SK-N-MC (cell line): Measurements from ENCODE around the gene CD96.
"Not testable (repeated sequence)": the region's sequence is repeated elsewhere in the genome, so short reads cannot be mapped to it uniquely, and the experiment has no call there.

Experiments
- DNase-seq: peaks from one replicate; pipeline ENCODE4 v3.0.0-alpha.2; 2011; ENCODE audit warnings: low read depth, low spot score
- H3K27ac ChIP-seq: fragments of 200-600 bp; sonication (generic); 2 replicates; pipeline ENCODE4 v1.5.1; 2016; ENCODE audit warnings: mixed run types
- H3K36me3 ChIP-seq: fragments of 200-600 bp; sonication (generic); 2 replicates; pipeline ENCODE4 v1.6.1; 2017; ENCODE audit warnings: antibody characterized with exemption, low read length, mixed read lengths; ENCODE audit not compliant: insufficient read depth
- H3K4me3 ChIP-seq: fragments of 200-600 bp; sonication (generic); 2 replicates; pipeline ENCODE4 v1.5.1; 2016
- H3K9ac ChIP-seq: fragments of 200-600 bp; sonication (generic); 2 replicates; pipeline ENCODE4 v1.8.0; 2017; ENCODE audit warnings: mixed run types, mixed read lengths; ENCODE audit not compliant: insufficient read length
- H3K9me3 ChIP-seq: fragments of 200-600 bp; sonication (generic); 2 replicates; pipeline ENCODE4 v1.6.1; 2017; ENCODE audit warnings: low read depth, mild to moderate bottlenecking, antibody characterized with exemption, low read length, moderate library complexity, mixed read lengths
- EZH2 ChIP-seq: fragments of 200-600 bp; sonication (generic); IDR thresholded peaks from one replicate; pipeline ENCODE4 v1.6.1; 2017; ENCODE audit warnings: antibody characterized with exemption
- FOXP2 ChIP-seq: optimal IDR thresholded peaks from 2 replicates; pipeline ENCODE3; 2011; ENCODE audit warnings: mild to moderate bottlenecking, moderate library complexity; ENCODE audit not compliant: insufficient read depth; ENCODE audit errors: extremely low read length, control extremely low read depth
- POLR2AphosphoS5 ChIP-seq: IDR thresholded peaks from 2 replicates; pipeline ENCODE4 v1.6.1; 2012; ENCODE audit warnings: mild to moderate bottlenecking, low read depth, low read length, borderline replicate concordance

CD96 gene

DNA sequence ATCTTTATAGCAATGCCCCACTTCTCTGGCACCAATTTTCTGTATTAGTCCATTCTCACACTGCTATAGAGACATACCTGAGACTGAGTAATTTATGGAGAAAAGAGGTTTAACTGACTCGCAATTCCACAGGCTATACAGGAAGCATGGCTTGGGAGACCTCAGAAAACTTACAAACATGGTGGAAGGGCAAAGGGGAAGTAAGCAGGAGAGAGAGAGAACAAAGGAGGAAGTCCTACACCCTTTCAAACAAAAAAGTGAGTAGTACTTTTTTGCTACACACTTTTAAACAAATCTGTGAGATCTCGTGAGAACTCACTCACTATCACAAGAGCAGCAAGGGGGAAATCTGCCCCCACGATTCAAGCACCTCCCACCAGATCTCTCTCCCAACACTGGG, 120.9 kb downstream of the CD96 start:
- no peak overlapping the region for H3K27ac ChIP-seq
- no peak for TF ChIP-seq FOXP2
- TF ChIP-seq EZH2: no peak
- TF ChIP-seq POLR2AphosphoS5: no peak
- DNase-seq: no peak
- no peaks in the 10 kb centered on the region for H3K9me3 ChIP-seq
- H3K9ac ChIP-seq: no peak overlapping the region
- no peak overlapping the region for H3K4me3 ChIP-seq
- H3K36me3 ChIP-seq: no peaks in the 10 kb centered on the region

DNA sequence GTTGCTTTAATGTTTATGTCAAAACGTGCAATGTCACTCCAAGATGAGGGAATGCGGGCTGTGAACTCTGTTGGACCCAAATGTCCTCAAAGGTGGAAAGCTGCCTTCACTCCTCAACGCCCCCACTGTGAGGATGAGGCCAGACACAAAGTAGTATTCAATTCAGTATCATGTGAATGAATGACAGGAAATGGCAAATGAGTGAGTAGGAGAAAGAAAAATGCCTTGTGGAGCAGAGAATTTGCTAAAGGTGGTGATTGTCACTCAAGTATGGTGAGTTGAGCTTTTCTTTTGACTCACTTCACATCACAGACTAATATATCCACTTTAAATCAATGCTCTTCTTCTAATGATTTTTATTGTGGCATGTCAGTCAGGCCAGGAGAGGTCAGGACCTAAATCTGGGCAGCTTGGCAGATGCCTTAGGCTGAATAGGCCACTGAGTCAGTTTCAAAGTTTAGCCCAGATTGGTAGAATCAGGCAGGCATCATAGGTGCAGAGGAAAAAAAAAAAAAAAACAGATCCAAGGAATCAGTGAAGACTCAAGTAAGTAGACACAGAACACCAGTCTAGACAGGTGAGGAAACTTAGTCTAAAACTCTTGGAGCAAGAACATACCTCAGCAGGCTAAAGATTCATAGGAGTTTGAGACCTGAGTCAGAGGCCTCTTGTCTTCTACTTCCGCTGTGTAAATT, 124.2 kb downstream of the CD96 start:
- no peak for DNase-seq
- no peak overlapping the region for H3K9ac ChIP-seq
- no peak for TF ChIP-seq EZH2
- TF ChIP-seq POLR2AphosphoS5: no peak
- TF ChIP-seq FOXP2: no peak
- H3K27ac ChIP-seq: no peak overlapping the region
- no peaks in the 10 kb centered on the region for H3K9me3 ChIP-seq
- H3K4me3 ChIP-seq: no peak overlapping the region
- H3K36me3 ChIP-seq: no peaks in the 10 kb centered on the region

DNA sequence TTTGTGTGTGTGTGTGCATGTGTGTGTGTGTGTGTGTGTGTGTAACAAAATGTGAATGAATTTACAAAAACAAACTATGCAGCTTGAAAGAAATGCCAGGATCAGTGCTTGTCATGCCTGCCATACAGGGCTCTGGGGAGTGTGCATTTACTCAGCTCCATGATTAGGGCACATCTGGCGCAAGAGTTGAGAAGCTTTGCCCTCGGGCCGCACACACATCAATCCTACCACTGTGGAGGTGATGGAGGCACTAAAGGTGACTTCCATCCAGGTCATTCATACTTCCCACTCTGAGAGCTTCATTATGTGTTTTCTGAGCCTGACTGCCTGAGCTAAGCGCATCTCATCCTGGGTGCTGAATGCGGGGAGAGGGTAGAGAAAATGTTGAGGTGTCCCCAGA, 125.2 kb downstream of the CD96 start:
- no peak for DNase-seq
- TF ChIP-seq POLR2AphosphoS5 (no peak), EZH2 (no peak), FOXP2 (no peak)
- Histone ChIP-seq H3K36me3 (no peaks in the 10 kb centered on the region), H3K27ac (no peak overlapping the region), H3K9me3 (no peaks in the 10 kb centered on the region), H3K4me3 (no peak overlapping the region), H3K9ac (no peak overlapping the region)

DNA sequence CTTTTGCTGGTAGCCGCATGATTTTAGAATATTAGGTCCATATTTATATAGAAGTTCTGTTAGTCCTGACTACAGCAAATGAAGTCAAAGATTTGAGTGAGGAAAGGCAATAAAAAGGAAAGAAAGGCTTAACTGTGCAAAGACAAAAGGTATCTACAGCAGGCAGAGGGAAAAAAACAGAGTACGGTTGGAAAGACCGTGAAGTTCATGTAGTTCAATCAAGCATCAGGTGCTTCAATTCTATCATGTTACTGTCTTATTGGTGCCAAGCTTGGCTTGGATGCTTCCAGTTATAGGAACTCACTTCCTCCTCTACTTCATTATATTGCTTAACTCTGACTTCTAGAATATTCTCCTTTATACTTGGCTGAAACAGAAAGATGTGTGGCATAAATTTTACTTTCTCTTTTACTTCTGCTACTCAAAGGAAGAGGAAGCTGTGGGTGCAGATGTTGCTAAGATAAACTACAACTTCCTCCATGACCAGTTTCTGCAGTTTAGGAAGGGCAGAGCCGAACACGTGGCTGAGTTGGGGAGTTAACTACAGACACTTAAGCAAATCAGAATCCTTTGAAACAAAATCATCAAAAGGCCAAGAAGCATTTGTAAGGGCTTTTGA, 125.7 kb downstream of the CD96 start:
- H3K4me3 ChIP-seq: no peak overlapping the region
- H3K9me3 ChIP-seq: no peaks in the 10 kb centered on the region
- H3K36me3 ChIP-seq: no peaks in the 10 kb centered on the region
- no peak for DNase-seq
- no peak for TF ChIP-seq POLR2AphosphoS5
- no peak for TF ChIP-seq FOXP2
- TF ChIP-seq EZH2: no peak
- H3K9ac ChIP-seq: no peak overlapping the region
- no peak overlapping the region for H3K27ac ChIP-seq

DNA sequence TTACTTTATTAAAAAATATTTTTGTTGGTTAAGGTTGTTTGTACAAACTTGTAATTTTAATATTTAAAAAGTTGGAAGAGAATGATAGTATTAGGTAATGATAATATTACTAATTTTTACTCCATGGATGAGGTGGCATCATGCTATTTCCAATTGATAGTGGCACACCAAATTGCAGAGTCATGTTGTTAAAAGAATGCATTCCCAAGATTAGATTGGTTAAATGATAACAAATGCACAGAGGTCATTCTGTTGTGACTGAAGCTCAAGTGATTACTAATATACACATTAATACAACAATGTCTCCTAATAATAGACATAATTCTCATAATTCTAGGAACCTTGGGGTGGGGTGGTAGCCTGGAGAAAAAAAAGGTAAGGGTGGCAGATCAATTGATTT, 126.3 kb downstream of the CD96 start:
- Histone ChIP-seq H3K27ac (no peak overlapping the region), H3K4me3 (no peak overlapping the region), H3K9ac (no peak overlapping the region), H3K9me3 (no peaks in the 10 kb centered on the region), H3K36me3 (no peaks in the 10 kb centered on the region)
- TF ChIP-seq POLR2AphosphoS5 (no peak), FOXP2 (no peak), EZH2 (no peak)
- DNase-seq: no peak

DNA sequence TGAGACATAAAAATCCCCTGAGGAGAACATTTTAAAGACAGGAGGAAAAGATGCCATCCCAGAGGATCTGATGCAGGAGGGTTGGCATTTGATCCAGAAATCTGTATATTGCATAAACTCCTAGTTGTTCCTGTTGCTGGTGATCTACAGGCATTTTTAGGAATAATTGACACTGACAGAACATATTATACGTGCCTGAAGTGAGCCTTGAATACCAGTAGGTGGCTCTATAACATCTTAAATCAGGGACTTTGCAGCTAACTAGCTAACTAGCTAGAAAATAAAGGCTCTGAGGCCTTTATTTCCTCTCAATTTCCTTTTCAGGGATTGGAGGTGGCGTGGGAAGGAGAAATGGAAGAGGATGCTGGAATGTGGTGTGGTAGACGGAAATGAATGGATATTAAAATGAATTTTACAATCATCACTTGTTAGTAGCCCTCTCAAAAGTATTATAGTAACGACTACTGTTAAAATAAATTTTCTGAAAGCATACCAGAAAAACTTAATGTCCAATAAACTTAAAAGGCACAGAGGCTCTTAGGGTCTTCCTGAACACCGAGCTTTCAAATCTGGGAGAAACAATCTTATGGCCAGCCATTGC, 127.0 kb downstream of the CD96 start:
- no peak overlapping the region for H3K9ac ChIP-seq
- no peak overlapping the region for H3K4me3 ChIP-seq
- no peaks in the 10 kb centered on the region for H3K36me3 ChIP-seq
- DNase-seq: no peak
- H3K9me3 ChIP-seq: no peaks in the 10 kb centered on the region
- no peak overlapping the region for H3K27ac ChIP-seq
- TF ChIP-seq FOXP2 (no peak), EZH2 (no peak), POLR2AphosphoS5 (no peak)

DNA sequence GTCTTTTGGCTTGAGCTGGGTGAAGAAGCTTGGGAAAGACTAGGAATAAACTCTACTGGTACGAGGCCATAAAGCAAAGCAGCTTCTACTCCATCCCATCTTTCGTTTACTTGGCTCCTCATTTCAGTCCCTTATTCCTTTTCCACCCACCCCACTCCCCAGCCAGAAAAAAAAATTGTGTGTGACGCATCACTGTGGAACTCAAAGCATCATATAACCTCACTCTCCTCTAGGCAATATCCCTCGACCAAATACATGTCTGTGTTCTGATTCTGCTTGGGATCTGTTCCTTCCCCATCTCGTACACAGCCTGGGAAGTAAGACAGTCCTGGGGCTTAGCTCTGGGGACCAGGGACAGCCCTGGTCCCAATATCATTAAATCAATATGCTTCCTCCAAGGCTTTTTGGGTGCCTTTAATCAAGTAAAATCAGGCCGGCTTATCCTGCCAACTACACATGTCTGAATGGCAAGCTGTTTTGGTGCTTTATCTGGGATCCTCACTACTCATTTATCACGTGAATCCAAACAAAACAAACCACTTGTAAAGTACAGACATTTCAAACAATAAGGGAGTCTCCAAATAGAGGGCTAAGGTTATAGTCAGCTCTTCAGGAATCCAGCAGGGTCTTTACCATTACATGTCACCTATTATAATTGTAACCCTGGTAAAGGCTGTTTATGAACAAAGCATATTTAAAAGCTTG, 128.1 kb downstream of the CD96 start:
- Histone ChIP-seq H3K36me3 (no peaks in the 10 kb centered on the region), H3K27ac (no peak overlapping the region), H3K4me3 (no peak overlapping the region), H3K9ac (no peak overlapping the region), H3K9me3 (no peaks in the 10 kb centered on the region)
- TF ChIP-seq POLR2AphosphoS5: no peak
- no peak for TF ChIP-seq FOXP2
- no peak for TF ChIP-seq EZH2
- DNase-seq: no peak

DNA sequence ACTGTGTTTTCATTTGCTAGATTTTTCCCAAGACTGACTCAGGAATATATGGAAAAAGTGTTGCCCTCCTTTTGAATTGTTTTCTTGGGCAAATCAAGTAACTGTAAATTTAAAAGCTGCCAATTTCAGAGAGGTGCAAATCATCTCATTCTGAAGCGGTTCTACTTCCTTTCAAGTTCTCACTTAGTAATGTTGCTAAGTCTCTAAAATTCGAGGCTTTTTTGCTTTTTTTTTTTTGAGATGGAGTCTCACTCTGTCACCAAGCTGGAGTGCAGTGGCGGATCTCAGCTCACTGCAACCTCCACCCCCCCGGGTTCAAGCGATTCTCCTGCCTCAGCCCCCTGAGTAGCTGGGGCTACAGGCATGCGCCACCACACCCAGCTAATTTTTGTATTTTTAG, 130.5 kb downstream of the CD96 start:
- not testable (repeated sequence) for H3K9me3 ChIP-seq, DNase-seq, H3K27ac ChIP-seq, H3K9ac ChIP-seq, H3K36me3 ChIP-seq, H3K4me3 ChIP-seq
